GM23248 (cell line): ENCODE data around the gene TMCO4.

Experiments used
- EZH2 ChIP-seq: fragments of 200-600 bp; sonication (generic); IDR thresholded peaks from 2 replicates; pipeline ENCODE4 v1.6.1; 2018; ENCODE audit warnings: antibody characterized with exemption, mild to moderate bottlenecking; ENCODE audit not compliant: insufficient read depth, poor library complexity, severe bottlenecking
- EZH2phosphoT487 ChIP-seq: fragments of 200-600 bp; sonication (generic); IDR thresholded peaks from 2 replicates; pipeline ENCODE4 v1.6.1; 2018; ENCODE audit warnings: antibody characterized with exemption, moderate library complexity, mild to moderate bottlenecking, low read depth; ENCODE audit not compliant: insufficient read depth

- TF ChIP-seq EZH2 (no peak), EZH2phosphoT487 (no peak)
These were observed 69.5 kb downstream of the TMCO4 start for GRCh38 chr1:19730232-19730631.
